Mononuclear cell (primary cell): ENCODE data around the gene TRAIP. TPM values are rescaled to one million over a fixed set of nuclear protein-coding genes. Genes with fewer than 3 reads are reported as not detected.
"Not testable (repeated sequence)": the region's sequence is repeated elsewhere in the genome, so short reads cannot be mapped to it uniquely, and the experiment has no call there.

Source experiments
- H3K27me3 ChIP-seq: 2 replicates; pipeline ENCODE4 v1.6.0; 2011; ENCODE audit warnings: low read length, control low read depth; ENCODE audit not compliant: insufficient read depth
- H3K4me1 ChIP-seq: 2 replicates; pipeline ENCODE4 v1.5.1; 2011; ENCODE audit warnings: mild to moderate bottlenecking, low read length, control low read depth; ENCODE audit not compliant: insufficient read depth
- H3K4me3 ChIP-seq: 2 replicates; pipeline ENCODE4 v1.5.1; 2011; ENCODE audit warnings: mild to moderate bottlenecking, low read length, moderate library complexity
- H3K9me3 ChIP-seq: 2 replicates; pipeline ENCODE4 v1.5.1; 2011; ENCODE audit warnings: low read depth, mild to moderate bottlenecking, control low read depth, low read length
- total RNA-seq: library from RNA; depleted of rRNA; stranded (reverse); fragments of >200 nt; gene quantifications from one replicate; pipeline ENCODE4 v1.2.3, GENCODE V29; 2012

The TRAIP gene
- total RNA-seq, result 3.3 TPM

GRCh38 chr3:49856181-49857005 lies at the start of gene TRAIP:
TRAIP (minus strand) TSS chr3:49856564; CDS start chr3:49856453, 111 bp downstream.
- no peaks in the 10 kb centered on the region for H3K9me3 ChIP-seq
- H3K4me3 ChIP-seq, result peak within 1 kb of the TSS; percentile 49
- H3K4me1 ChIP-seq, result peaks cover 15% of the 10 kb centered on the region
- H3K27me3 ChIP-seq, result no peaks in the 10 kb centered on the region

- H3K27me3 ChIP-seq, H3K4me3 ChIP-seq, H3K9me3 ChIP-seq: not testable (repeated sequence)
- H3K4me1 ChIP-seq, result peaks cover 30% of the 10 kb centered on the region
These were observed 48.1 kb upstream of the TRAIP start for GRCh38 chr3:49904448-49904847.

- Histone ChIP-seq H3K27me3 (no peaks in the 10 kb centered on the region), H3K4me3 (peak within 1 kb of the TSS; percentile 26), H3K4me1 (peaks cover 30% of the 10 kb centered on the region), H3K9me3 (no peaks in the 10 kb centered on the region)
These were observed 47.4 kb upstream of the TRAIP start, which contains the start of gene MST1R for GRCh38 chr3:49903451-49904424. MST1R (minus strand) TSS chr3:49903873; CDS start chr3:49903609, 264 bp downstream.

- Histone ChIP-seq H3K4me1 (peaks cover 30% of the 10 kb centered on the region), H3K9me3 (no peaks in the 10 kb centered on the region), H3K4me3 (no peak overlapping the region), H3K27me3 (no peaks in the 10 kb centered on the region)
These were observed 46.4 kb upstream of the TRAIP start for GRCh38 chr3:49902511-49903345.

- no peak overlapping the region for H3K4me3 ChIP-seq
- no peaks in the 10 kb centered on the region for H3K27me3 ChIP-seq
- H3K9me3 ChIP-seq, result no peaks in the 10 kb centered on the region
- H3K4me1 ChIP-seq, result peaks cover 29% of the 10 kb centered on the region
These were observed 45.3 kb upstream of the TRAIP start for GRCh38 chr3:49901366-49902339.

GRCh38 chr3:49900491-49901153 lies 44.3 kb upstream of the TRAIP start:
- H3K9me3 ChIP-seq, result no peaks in the 10 kb centered on the region
- peaks cover 18% of the 10 kb centered on the region for H3K4me1 ChIP-seq
- H3K4me3 ChIP-seq, result no peak overlapping the region
- no peaks in the 10 kb centered on the region for H3K27me3 ChIP-seq

GRCh38 chr3:49899815-49900214 lies 43.5 kb upstream of the TRAIP start:
- no peaks in the 10 kb centered on the region for H3K27me3 ChIP-seq
- peaks cover 15% of the 10 kb centered on the region for H3K4me1 ChIP-seq
- H3K4me3 ChIP-seq, result no peak overlapping the region
- no peaks in the 10 kb centered on the region for H3K9me3 ChIP-seq

GRCh38 chr3:49898991-49899390 lies 42.6 kb upstream of the TRAIP start:
- Histone ChIP-seq H3K4me3 (no peak overlapping the region), H3K9me3 (no peaks in the 10 kb centered on the region), H3K27me3 (no peaks in the 10 kb centered on the region), H3K4me1 (peaks cover 7% of the 10 kb centered on the region)

GRCh38 chr3:49896345-49896744 lies 40.0 kb upstream of the TRAIP start:
- H3K9me3 ChIP-seq, result no peaks in the 10 kb centered on the region
- H3K4me1 ChIP-seq, result no peaks in the 10 kb centered on the region
- H3K4me3 ChIP-seq, result no peak overlapping the region
- no peaks in the 10 kb centered on the region for H3K27me3 ChIP-seq

- Histone ChIP-seq H3K9me3 (no peaks in the 10 kb centered on the region), H3K27me3 (no peaks in the 10 kb centered on the region), H3K4me3 (no peak overlapping the region), H3K4me1 (no peaks in the 10 kb centered on the region)
These were observed 39.4 kb upstream of the TRAIP start for GRCh38 chr3:49895791-49896190.

- no peaks in the 10 kb centered on the region for H3K27me3 ChIP-seq
- no peaks in the 10 kb centered on the region for H3K4me1 ChIP-seq
- H3K9me3 ChIP-seq, result no peaks in the 10 kb centered on the region
- no peak overlapping the region for H3K4me3 ChIP-seq
These were observed 32.9 kb upstream of the TRAIP start for GRCh38 chr3:49889296-49889695.

GRCh38 chr3:49886922-49887265 lies 30.5 kb upstream of the TRAIP start:
- H3K4me3 ChIP-seq, result no peak overlapping the region
- H3K9me3 ChIP-seq, result no peaks in the 10 kb centered on the region
- no peaks in the 10 kb centered on the region for H3K27me3 ChIP-seq
- no peaks in the 10 kb centered on the region for H3K4me1 ChIP-seq

GRCh38 chr3:49883998-49884397 lies 27.6 kb upstream of the TRAIP start:
- Histone ChIP-seq H3K27me3 (no peaks in the 10 kb centered on the region), H3K4me1 (no peaks in the 10 kb centered on the region), H3K4me3 (no peak overlapping the region), H3K9me3 (no peaks in the 10 kb centered on the region)
